HEK293T (cell line): ENCODE measurements around the gene TRIM71.

Source experiments
- ARNT ChIP-seq: fragments of 450-650 bp; IDR thresholded peaks from 2 replicates; pipeline ENCODE4 v1.6.1; 2017; ENCODE audit warnings: mild to moderate bottlenecking
- BHLHE40 ChIP-seq: fragments of 450-650 bp; IDR thresholded peaks from 2 replicates; pipeline ENCODE4 v1.6.1; 2016; ENCODE audit warnings: mild to moderate bottlenecking, moderate library complexity, borderline replicate concordance
- CTBP1 ChIP-seq: fragments of 450-650 bp; IDR thresholded peaks from 2 replicates; pipeline ENCODE4 v1.6.1; 2016; ENCODE audit warnings: borderline replicate concordance
- ELF4 ChIP-seq: fragments of 450-650 bp; IDR thresholded peaks from 2 replicates; pipeline ENCODE4 v1.6.1; 2017; ENCODE audit warnings: antibody characterized with exemption
- FOXK2 ChIP-seq: fragments of 450-650 bp; IDR thresholded peaks from 2 replicates; pipeline ENCODE4 v1.6.1; 2016; ENCODE audit warnings: mild to moderate bottlenecking
- FOXM1 ChIP-seq: fragments of 450-650 bp; IDR thresholded peaks from 2 replicates; pipeline ENCODE4 v1.6.1; 2017; ENCODE audit warnings: mild to moderate bottlenecking, borderline replicate concordance
- NFRKB ChIP-seq: fragments of 450-650 bp; IDR thresholded peaks from 2 replicates; pipeline ENCODE4 v1.6.1; 2016; ENCODE audit warnings: mild to moderate bottlenecking, moderate library complexity
- SP1 ChIP-seq: fragments of 450-650 bp; IDR thresholded peaks from 2 replicates; pipeline ENCODE4 v1.6.1; 2017
- SUZ12 ChIP-seq: fragments of 450-650 bp; IDR thresholded peaks from 2 replicates; pipeline ENCODE4 v1.6.1; 2016; ENCODE audit warnings: mild to moderate bottlenecking
- TARDBP ChIP-seq: fragments of 450-650 bp; IDR thresholded peaks from 2 replicates; pipeline ENCODE4 v1.6.1; 2016

DNA sequence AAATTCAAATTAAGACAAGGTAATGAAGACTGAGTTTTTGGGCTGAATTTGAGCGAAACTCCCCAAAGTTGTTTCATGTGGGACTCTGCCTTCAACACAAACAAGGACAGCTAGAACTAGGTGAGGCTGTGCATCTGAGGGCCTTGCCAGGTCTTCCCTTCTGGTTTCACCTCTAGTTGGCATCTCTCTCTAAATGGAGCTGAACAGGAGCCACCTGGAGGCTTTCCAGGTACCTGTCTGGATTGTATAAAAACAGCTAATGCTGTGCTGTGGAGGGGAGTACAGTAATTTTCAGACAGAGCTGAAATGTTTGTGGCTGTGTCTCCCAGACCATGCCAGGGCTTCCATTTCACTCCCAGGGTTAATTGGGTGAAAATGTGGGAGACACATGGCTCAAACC, 27.1 kb downstream of the TRIM71 start:
- TF ChIP-seq FOXM1 (no peak), SP1 (no peak), CTBP1 (no peak), ARNT (no peak), NFRKB (no peak), SUZ12 (no peak), FOXK2 (no peak), TARDBP (no peak), BHLHE40 (no peak), ELF4 (no peak)
